ENCODE data around the gene NANOS2.

The NANOS2 gene

DNA sequence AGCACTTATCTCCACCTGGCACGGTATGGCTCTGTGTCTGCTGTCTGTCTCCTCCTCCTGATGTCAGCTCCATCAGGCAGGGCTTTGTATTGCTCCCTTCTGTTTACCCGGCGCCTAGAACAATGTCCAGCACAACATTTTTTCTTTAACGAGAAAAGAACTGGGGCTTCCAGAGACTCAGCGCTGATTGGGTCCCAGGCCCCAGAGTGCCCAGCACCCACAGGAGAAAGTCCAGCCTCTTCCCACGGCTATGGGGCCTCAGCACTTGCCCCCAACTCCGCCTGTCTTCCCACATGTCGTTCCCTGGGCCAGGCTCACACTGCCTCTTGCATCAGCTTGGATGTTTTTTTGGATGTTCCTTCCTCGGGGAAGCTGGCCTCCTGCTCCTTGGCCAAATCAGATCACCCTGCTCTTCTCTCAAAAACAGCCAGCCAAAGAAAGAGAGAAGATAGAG lies 19.0 kb downstream of the NANOS2 start:
- H3K27me3 ChIP-seq (ENCODE audit: control insufficient read depth in 1 of 2, insufficient read depth in 2 of 2, low read length in 2 of 2), result no peaks in the 10 kb centered on the region
- H3K27ac ChIP-seq (ENCODE audit: low read length), result no peak overlapping the region
- H3K4me3 ChIP-seq (ENCODE audit: low read length in 2 of 2), result no peak overlapping the region
- H3K36me3 ChIP-seq (ENCODE audit: control insufficient read depth in 2 of 2, insufficient read depth in 2 of 2, low read length in 2 of 2), result peaks cover 8 to 14% of the 10 kb centered on the region in 2 donors
- H3K4me1 ChIP-seq (ENCODE audit: control insufficient read depth, insufficient read depth, low read length), result no peaks in the 10 kb centered on the region
- no peaks in the 10 kb centered on the region for H3K9me3 ChIP-seq (ENCODE audit: control insufficient read depth in 2 of 2, low read length in 2 of 2)
- H3K9ac ChIP-seq (ENCODE audit: low read length in 2 of 2), result no peak overlapping the region

DNA sequence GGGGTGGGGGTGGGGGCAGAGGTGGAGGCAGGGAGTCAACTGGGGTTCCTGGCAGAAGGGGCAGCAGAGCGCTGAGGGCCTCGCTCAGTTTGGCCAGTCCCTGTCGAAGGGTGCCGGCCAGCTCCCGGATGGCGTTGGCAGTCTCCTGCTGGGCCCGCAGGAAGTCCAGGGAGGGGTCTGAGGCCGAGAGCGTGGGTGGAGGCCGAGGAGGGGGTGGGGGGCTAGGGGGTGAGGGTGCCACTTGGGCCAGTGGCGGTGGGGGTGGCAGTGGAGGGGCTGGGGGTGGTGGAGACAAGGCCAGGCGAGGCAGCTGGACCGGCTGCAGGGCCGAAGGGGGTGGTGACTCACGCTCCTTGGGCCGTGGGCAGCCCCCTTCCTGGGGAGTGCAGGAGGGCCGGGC lies 23.7 kb downstream of the NANOS2 start:
- Histone ChIP-seq H3K4me1 (ENCODE audit: control insufficient read depth, insufficient read depth, low read length) (peaks cover 10% of the 10 kb centered on the region), H3K9me3 (ENCODE audit: control insufficient read depth in 2 of 2, low read length in 2 of 2) (no peaks in the 10 kb centered on the region), H3K27ac (ENCODE audit: low read length) (no peak overlapping the region), H3K27me3 (ENCODE audit: control insufficient read depth in 1 of 2, insufficient read depth in 2 of 2, low read length in 2 of 2) (no peaks in the 10 kb centered on the region), H3K36me3 (ENCODE audit: control insufficient read depth in 2 of 2, insufficient read depth in 2 of 2, low read length in 2 of 2) (peaks cover 0 to 4% of the 10 kb centered on the region in 2 donors), H3K4me3 (ENCODE audit: low read length in 2 of 2) (no peak overlapping the region), H3K9ac (ENCODE audit: low read length in 2 of 2) (no peak overlapping the region)

DNA sequence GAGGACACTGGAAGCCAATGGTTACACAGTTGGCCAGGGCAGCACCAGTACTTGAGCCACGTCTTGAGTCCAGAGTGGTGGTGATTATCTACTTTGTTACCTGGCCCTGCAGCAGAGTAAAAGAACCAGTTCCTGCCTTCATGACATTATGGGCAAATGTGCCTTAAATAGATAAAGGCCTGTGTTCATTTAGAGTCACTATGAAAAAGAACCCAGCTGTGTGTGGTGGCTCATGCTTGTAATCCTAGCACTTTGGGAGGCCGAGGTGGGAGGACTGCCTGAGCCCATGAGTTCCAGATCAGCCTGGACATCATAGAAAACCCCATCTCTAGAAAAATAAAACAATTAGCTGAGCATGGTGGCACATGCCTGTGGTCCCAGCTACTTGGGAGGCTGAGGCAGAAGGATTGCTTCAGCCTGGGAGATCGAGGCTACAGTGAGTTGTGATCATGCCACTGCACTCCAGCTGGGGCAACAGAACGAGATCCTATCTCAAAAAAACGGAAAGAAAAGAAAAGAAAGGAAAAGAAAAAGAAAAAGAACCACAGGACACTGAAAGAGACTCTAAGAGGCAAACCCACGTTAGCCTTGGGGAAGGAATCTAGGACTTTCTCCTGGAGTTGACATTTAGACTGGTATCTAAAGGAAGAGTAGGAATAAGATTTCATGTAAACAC lies 25.2 kb downstream of the NANOS2 start:
- H3K9ac ChIP-seq (ENCODE audit: low read length in 2 of 2), result no peak overlapping the region
- no peaks in the 10 kb centered on the region for H3K27me3 ChIP-seq (ENCODE audit: control insufficient read depth in 1 of 2, insufficient read depth in 2 of 2, low read length in 2 of 2)
- no peak overlapping the region for H3K4me3 ChIP-seq (ENCODE audit: low read length in 2 of 2)
- peaks cover 23% of the 10 kb centered on the region for H3K4me1 ChIP-seq (ENCODE audit: control insufficient read depth, insufficient read depth, low read length)
- H3K27ac ChIP-seq (ENCODE audit: low read length), result no peak overlapping the region
- H3K36me3 ChIP-seq (ENCODE audit: control insufficient read depth in 2 of 2, insufficient read depth in 2 of 2, low read length in 2 of 2), result peaks cover 0 to 5% of the 10 kb centered on the region in 2 donors
- H3K9me3 ChIP-seq (ENCODE audit: control insufficient read depth in 2 of 2, low read length in 2 of 2), result no peaks in the 10 kb centered on the region

DNA sequence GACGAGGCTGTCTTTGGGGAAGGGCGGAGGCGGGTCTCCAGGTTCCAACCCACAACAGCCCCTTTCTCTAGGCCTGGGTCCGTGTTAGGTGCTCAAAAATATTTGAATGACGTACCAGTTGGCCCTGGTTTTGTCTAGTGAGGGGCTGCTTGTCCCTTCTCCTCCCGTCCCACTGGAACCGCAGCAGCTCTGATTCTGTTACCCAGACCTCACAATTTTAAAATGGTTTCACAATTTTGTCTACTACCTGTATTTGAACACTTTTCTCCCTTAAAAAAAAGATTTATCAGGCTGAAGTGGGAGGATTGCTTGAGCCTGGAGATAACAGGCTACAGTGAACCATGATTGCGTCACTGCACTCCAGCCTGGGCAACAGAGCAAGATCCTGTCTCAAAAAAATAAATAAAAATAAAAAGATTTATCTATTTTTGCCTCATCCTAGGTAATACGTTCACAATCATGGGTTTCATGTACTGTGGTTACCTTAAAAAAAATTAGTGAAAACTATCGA lies 27.3 kb downstream of the NANOS2 start:
- peak overlapping the region; percentile 67 to 83 for H3K4me3 ChIP-seq (ENCODE audit: low read length in 2 of 2)
- peaks cover 43% of the 10 kb centered on the region for H3K4me1 ChIP-seq (ENCODE audit: control insufficient read depth, insufficient read depth, low read length)
- H3K27me3 ChIP-seq (ENCODE audit: control insufficient read depth in 1 of 2, insufficient read depth in 2 of 2, low read length in 2 of 2), result no peaks in the 10 kb centered on the region

DNA sequence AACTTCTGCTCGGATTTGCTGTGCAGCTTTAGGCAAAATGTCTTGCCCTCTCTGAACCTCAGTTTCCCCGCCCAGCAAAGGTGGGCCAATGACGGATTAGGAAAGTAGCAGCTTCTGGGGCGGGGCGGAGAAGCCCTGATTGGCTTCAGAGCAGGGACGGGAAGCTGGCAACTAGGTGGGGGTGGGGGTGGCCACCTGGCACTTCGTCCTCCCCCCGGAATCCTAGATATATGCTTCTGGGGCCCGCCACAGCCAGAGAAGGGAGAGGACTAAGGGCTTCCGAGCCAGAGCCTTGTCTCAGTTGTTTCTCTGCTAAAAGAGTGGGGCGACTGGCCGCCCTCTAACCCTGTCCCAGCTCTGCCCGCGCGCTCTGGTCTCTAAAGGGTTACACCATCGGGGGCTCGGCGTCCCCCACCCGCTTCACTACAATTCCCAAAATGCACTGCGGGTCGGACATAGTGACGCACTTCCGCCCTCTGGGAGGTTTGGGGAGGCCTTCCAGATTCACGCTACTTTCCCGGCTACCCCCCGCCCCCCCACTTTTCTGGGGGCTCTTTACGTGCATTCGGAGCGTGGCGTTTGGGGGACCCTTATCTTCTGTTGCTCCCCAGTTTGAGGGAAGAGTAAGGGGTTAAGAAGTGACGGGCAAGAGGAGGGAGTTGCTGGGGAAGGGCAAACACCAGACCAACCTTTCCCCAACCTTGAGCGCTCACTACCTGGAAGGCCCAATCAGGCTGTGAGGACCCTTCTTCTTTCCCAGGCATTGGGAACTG lies 28.0 kb downstream of the NANOS2 start:
- H3K36me3 ChIP-seq (ENCODE audit: control insufficient read depth in 2 of 2, insufficient read depth in 2 of 2, low read length in 2 of 2), result peaks cover 0 to 5% of the 10 kb centered on the region in 2 donors
- H3K4me1 ChIP-seq (ENCODE audit: control insufficient read depth, insufficient read depth, low read length), result peaks cover 46% of the 10 kb centered on the region
- H3K9me3 ChIP-seq (ENCODE audit: control insufficient read depth in 2 of 2, low read length in 2 of 2), result no peaks in the 10 kb centered on the region
- peak overlapping the region; percentile 67 to 83 for H3K4me3 ChIP-seq (ENCODE audit: low read length in 2 of 2)
- H3K9ac ChIP-seq (ENCODE audit: low read length in 2 of 2), result peak overlapping the region; percentile 82 to 98
- peak overlapping the region; percentile 93 for H3K27ac ChIP-seq (ENCODE audit: low read length)
- H3K27me3 ChIP-seq (ENCODE audit: control insufficient read depth in 1 of 2, insufficient read depth in 2 of 2, low read length in 2 of 2), result no peaks in the 10 kb centered on the region

More for the DNA sequence above, 27.3 kb downstream of the NANOS2 start:
- H3K9me3 ChIP-seq (ENCODE audit: control insufficient read depth in 2 of 2, low read length in 2 of 2), result no peaks in the 10 kb centered on the region
- H3K36me3 ChIP-seq (ENCODE audit: control insufficient read depth in 2 of 2, insufficient read depth in 2 of 2, low read length in 2 of 2), result peaks cover 0 to 5% of the 10 kb centered on the region in 2 donors
- H3K9ac ChIP-seq (ENCODE audit: low read length in 2 of 2), result peak overlapping the region; percentile 82 to 98
- peak overlapping the region; percentile 93 for H3K27ac ChIP-seq (ENCODE audit: low read length)

DNA sequence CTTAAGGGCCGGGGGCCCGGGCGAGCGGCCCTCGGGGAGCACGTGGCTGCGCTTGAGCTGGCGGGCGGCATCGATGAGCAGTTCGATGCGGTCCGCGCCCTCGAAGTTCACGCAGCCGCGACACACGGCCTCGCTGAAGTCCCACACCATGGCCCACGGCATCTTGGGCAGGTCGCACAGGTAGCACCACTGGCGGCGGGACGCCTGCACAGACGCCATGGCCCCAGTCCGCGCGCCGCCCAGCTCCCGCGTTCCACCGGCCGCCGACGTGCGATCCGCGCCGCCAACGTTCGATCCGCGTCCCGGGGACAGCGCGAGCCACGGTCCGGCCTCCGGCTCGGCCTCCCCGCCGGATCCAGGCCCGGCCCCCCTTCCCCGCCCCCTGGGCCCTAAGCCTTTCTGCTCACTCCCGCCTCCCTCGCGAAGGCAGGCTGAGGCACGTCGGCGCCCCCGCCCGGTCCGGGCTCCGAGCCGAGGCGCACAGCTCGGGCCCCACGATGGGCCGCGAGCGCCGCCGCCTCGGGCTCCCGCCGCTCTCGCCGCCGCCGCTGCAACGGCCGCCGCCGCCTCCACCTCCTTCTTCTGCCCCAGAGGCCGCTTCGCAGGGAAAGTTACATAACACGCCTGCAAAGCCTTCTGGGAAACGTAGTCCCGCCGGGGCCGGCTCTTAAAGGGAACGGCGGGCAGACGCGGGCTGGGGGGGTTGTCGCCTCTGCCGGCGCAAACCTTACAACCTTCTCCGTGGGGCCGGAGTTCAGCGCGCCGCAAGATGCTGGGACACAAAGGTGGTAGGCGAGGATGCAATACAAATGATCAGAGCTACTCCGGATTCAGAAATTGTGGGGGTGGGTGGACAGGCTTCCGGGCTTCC lies 28.8 kb downstream of the NANOS2 start, which contains the start of gene IRF2BP1:
Gene IRF2BP1, minus strand, starts transcription at position 586 of the 871 bp plus-strand sequence. Its CDS starts 367 bp downstream, at position 219.
- H3K9me3 ChIP-seq (ENCODE audit: control insufficient read depth in 2 of 2, low read length in 2 of 2), result no peaks in the 10 kb centered on the region
- peak within 1 kb of the TSS; percentile 82 to 98 for H3K9ac ChIP-seq (ENCODE audit: low read length in 2 of 2)
- peaks cover 46% of the 10 kb centered on the region for H3K4me1 ChIP-seq (ENCODE audit: control insufficient read depth, insufficient read depth, low read length)
- H3K4me3 ChIP-seq (ENCODE audit: low read length in 2 of 2), result peak within 1 kb of the TSS; percentile 67 to 83
- peak within 1 kb of the TSS; percentile 93 for H3K27ac ChIP-seq (ENCODE audit: low read length)
- H3K36me3 ChIP-seq (ENCODE audit: control insufficient read depth in 2 of 2, insufficient read depth in 2 of 2, low read length in 2 of 2), result peaks cover 0 to 5% of the 10 kb centered on the region in 2 donors
- no peaks in the 10 kb centered on the region for H3K27me3 ChIP-seq (ENCODE audit: control insufficient read depth in 1 of 2, insufficient read depth in 2 of 2, low read length in 2 of 2)

DNA sequence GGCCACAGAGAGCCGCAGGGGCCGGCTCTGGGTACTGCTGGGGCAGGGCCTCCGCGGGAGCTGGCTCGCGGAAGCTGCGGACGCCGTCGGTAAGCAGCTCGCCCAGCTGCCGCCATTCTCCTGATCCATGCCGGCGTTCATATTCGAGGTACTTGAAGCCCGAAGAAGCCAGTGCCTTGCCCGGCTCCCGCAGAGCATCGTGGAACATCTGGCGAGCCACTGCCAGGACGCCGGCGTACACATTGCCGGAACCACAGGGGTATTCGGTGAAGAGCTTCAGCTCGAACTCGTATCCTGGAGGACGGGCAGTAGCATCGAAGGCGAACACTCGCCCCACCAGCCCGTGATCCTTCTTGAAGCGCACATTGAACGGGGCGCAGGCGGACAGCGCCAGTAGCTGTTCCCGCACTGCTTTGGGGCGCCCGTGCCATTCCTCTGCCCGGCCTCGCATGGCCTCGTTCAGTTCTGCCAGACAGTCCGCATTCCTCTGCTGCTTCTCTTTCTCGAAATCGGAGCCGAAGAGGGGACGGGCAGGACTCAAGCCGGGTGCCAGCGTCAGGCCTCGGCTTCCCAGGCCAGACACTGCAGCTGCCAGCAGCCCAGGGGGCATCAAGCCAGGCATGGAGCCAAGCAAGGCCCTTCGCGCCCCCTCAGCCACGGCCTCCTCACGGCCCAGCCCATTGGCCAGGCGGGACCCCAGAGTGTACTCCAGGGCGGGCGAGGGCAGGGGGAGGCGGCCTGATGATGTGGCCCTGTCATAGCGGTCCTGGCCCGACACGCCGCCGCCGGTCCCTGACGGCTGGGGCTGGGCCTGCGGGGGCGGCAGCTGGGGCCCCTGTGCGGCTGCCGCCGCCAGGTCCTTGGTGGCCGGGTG lies 29.7 kb downstream of the NANOS2 start:
- H3K4me3 ChIP-seq (ENCODE audit: low read length in 2 of 2), result peak overlapping the region; percentile 66 to 83
- no peaks in the 10 kb centered on the region for H3K9me3 ChIP-seq (ENCODE audit: control insufficient read depth in 2 of 2, low read length in 2 of 2)
- H3K9ac ChIP-seq (ENCODE audit: low read length in 2 of 2), result peak overlapping the region; percentile 69 to 82
- H3K36me3 ChIP-seq (ENCODE audit: control insufficient read depth in 2 of 2, insufficient read depth in 2 of 2, low read length in 2 of 2), result peaks cover 0 to 2% of the 10 kb centered on the region in 2 donors
- H3K4me1 ChIP-seq (ENCODE audit: control insufficient read depth, insufficient read depth, low read length), result peaks cover 46% of the 10 kb centered on the region
- no peaks in the 10 kb centered on the region for H3K27me3 ChIP-seq (ENCODE audit: control insufficient read depth in 1 of 2, insufficient read depth in 2 of 2, low read length in 2 of 2)
- peak overlapping the region; percentile 93 for H3K27ac ChIP-seq (ENCODE audit: low read length)

DNA sequence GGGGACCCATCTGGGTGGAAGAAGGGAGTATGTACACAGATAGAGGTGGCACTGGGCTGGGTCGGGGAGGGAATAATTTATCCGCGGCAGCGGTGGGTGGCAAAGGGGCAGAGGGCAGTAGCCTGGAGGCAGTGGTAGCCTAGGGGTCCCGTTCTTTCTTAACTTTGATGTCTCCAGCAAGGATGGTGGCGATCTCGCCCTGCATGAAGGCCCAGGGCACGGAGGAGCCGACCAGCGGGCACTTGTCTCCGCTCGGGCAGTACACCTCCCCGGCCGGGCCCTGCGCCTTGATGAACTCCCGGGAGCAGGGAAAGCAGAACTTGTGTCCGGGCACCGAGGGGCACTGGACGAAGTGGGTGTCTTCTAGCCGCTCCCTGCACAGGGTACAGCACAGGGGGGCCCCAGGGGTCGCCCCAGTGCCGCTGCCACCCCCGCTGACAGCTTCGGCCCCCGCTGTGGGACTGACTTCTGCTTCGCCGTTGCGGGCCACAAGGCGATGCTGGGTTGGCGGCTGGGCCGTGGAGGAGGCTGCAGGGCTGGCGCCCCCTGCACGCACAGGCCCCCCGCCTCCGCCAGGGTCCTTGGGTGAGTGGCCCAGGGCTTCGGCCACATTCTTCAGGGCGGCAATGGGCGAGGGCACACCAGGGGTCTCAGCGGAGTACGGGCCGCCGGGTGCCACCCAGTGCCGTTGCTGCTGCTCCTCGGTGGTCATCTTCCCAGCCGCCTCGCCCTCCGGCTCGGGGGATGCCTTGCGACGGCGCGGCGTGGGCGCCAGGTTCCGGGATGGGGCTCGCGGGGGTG lies 30.5 kb downstream of the NANOS2 start:
- peak overlapping the region in 1 of 2 donors; percentile 44 for H3K4me3 ChIP-seq (ENCODE audit: low read length in 2 of 2)
- H3K36me3 ChIP-seq (ENCODE audit: control insufficient read depth in 2 of 2, insufficient read depth in 2 of 2, low read length in 2 of 2), result peaks cover 0 to 2% of the 10 kb centered on the region in 2 donors
- H3K27me3 ChIP-seq (ENCODE audit: control insufficient read depth in 1 of 2, insufficient read depth in 2 of 2, low read length in 2 of 2), result peaks cover 0 to 2% of the 10 kb centered on the region in 2 donors
- H3K9me3 ChIP-seq (ENCODE audit: control insufficient read depth in 2 of 2, low read length in 2 of 2), result no peaks in the 10 kb centered on the region
- no peak overlapping the region for H3K27ac ChIP-seq (ENCODE audit: low read length)
- H3K4me1 ChIP-seq (ENCODE audit: control insufficient read depth, insufficient read depth, low read length), result peaks cover 46% of the 10 kb centered on the region
- H3K9ac ChIP-seq (ENCODE audit: low read length in 2 of 2), result no peak overlapping the region

DNA sequence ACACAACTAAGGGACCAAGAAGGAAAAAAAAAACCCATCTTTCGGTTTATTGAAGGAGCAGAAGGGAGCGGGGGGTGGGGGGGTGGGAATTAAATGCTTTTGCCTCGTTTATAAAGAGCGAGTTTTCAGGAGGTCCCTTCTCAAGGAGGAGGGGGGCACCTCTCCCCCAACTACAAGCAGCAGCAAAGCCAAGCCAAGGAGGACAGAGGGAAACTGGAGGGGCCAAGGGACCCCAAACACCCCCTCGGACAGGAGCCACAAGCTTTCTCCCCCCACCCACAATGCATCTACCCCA lies 31.0 kb downstream of the NANOS2 start:
- Histone ChIP-seq H3K9ac (ENCODE audit: low read length in 2 of 2) (no peak overlapping the region), H3K9me3 (ENCODE audit: control insufficient read depth in 2 of 2, low read length in 2 of 2) (no peaks in the 10 kb centered on the region), H3K4me1 (ENCODE audit: control insufficient read depth, insufficient read depth, low read length) (peaks cover 46% of the 10 kb centered on the region), H3K27me3 (ENCODE audit: control insufficient read depth in 1 of 2, insufficient read depth in 2 of 2, low read length in 2 of 2) (peaks cover 0 to 2% of the 10 kb centered on the region in 2 donors), H3K27ac (ENCODE audit: low read length) (no peak overlapping the region), H3K36me3 (ENCODE audit: control insufficient read depth in 2 of 2, insufficient read depth in 2 of 2, low read length in 2 of 2) (peaks cover 0 to 2% of the 10 kb centered on the region in 2 donors), H3K4me3 (ENCODE audit: low read length in 2 of 2) (peak overlapping the region in 1 of 2 donors; percentile 44)
